Endodermal cell (in vitro differentiated cells): ENCODE results near the gene LRCH1. TPM values are rescaled to one million over a fixed set of nuclear protein-coding genes. Genes with fewer than 3 reads are reported as not detected.

ENCODE experiments used
- DNase-seq: peaks from one replicate; pipeline ENCODE4 v3.0.0-alpha.2; 2017
- H3K27ac ChIP-seq: 2 replicates; pipeline ENCODE4 v1.5.1; 2013; ENCODE audit warnings: mild to moderate bottlenecking, low read depth, low read length, moderate library complexity
- H3K27me3 ChIP-seq: 2 replicates; pipeline ENCODE4 v1.6.1; 2013; ENCODE audit warnings: mild to moderate bottlenecking, low read length, moderate library complexity; ENCODE audit not compliant: insufficient read depth, control insufficient read depth, poor library complexity, severe bottlenecking
- H3K36me3 ChIP-seq: 2 replicates; pipeline ENCODE4 v1.7.0; 2013; ENCODE audit warnings: mild to moderate bottlenecking, low read length, moderate library complexity; ENCODE audit not compliant: control insufficient read depth, insufficient read depth
- H3K4me1 ChIP-seq: one replicate; pipeline ENCODE4 v1.7.0; 2013; ENCODE audit warnings: low read length; ENCODE audit not compliant: control insufficient read depth, insufficient read depth
- H3K4me3 ChIP-seq: 2 replicates; pipeline ENCODE4 v1.5.1; 2013; ENCODE audit warnings: mild to moderate bottlenecking, low read length, moderate library complexity
- H3K9ac ChIP-seq: 2 replicates; pipeline ENCODE4 v1.6.1; 2013; ENCODE audit warnings: mild to moderate bottlenecking, low read length, moderate library complexity; ENCODE audit not compliant: poor library complexity, severe bottlenecking; ENCODE audit errors: extremely low read depth
- H3K9me3 ChIP-seq: 2 replicates; pipeline ENCODE4 v1.6.1; 2013; ENCODE audit warnings: mild to moderate bottlenecking, low read length, moderate library complexity; ENCODE audit not compliant: control insufficient read depth
- H3K27ac Mint-ChIP-seq: 2 replicates; pipeline ENCODE4 v1.8.0; 2020; ENCODE audit warnings: mixed read lengths
- H3K27me3 Mint-ChIP-seq: 2 replicates; pipeline ENCODE4 v1.8.0; 2021; ENCODE audit warnings: mild to moderate bottlenecking, mixed read lengths; ENCODE audit not compliant: insufficient read depth
- H3K36me3 Mint-ChIP-seq: 2 replicates; pipeline ENCODE4 v1.8.0; 2020; ENCODE audit warnings: low read depth, mixed read lengths
- H3K4me1 Mint-ChIP-seq: 2 replicates; pipeline ENCODE4 v1.8.0; 2020; ENCODE audit warnings: mixed read lengths
- H3K4me3 Mint-ChIP-seq: 2 replicates; pipeline ENCODE4 v1.8.0; 2020; ENCODE audit warnings: mild to moderate bottlenecking, moderate library complexity, mixed read lengths
- H3K9me3 Mint-ChIP-seq: 2 replicates; pipeline ENCODE4 v1.8.0; 2020; ENCODE audit warnings: mild to moderate bottlenecking, mixed read lengths
- CTCF ChIP-seq: fragments of 200-600 bp; sonication (generic); conservative IDR thresholded peaks from 2 replicates; pipeline ENCODE4 v1.5.0; 2021; ENCODE audit warnings: antibody characterized with exemption, mild to moderate bottlenecking
- WGBS, 2 experiments: methylation state at CpG; one replicate each; pipeline versions ENCODE4 v1.1.5 to v1.1.7; 2013; ENCODE audit warnings: missing lambda C conversion rate in 2 of 2, mixed read lengths in 1 of 2; ENCODE audit not compliant: insufficient coverage in 1 of 2, insufficient read length in 1 of 2; 5-methylcytosine and 5-hydroxymethylcytosine counted together
- total RNA-seq, 2 donors: library from RNA; stranded (reverse); fragmentation: NEBNext Ultra II Directional in 1 of 2; extraction: Animal tissue kit (Norgen Biotek cat#: 25700) in 1 of 2; gene quantifications; 2 replicates in 1 of 2; 3 replicates in 1 of 2; pipeline ENCODE4 v1.2.1, GENCODE V29; 2021

Gene LRCH1
- total RNA-seq, 2 donors from 2014 or later: 8.1 to 11.8 TPM

GRCh38 chr13:46559272-46559805 is 6.4 kb downstream of the LRCH1 start:
- H3K4me1 ChIP-seq: peaks cover 2% of the 10 kb centered on the region
- no peaks in the 10 kb centered on the region for H3K9me3 Mint-ChIP-seq
- TF ChIP-seq CTCF: no peak
- H3K4me3 Mint-ChIP-seq: no peak overlapping the region
- H3K27me3 Mint-ChIP-seq: peaks cover 12% of the 10 kb centered on the region
- no peak overlapping the region for H3K4me3 ChIP-seq
- no peak for DNase-seq
- WGBS, 2 experiments: 80 to 98% methylated on average over 1 to 2 of the region's 2 CpGs
- no peak overlapping the region for H3K27ac Mint-ChIP-seq
- H3K27me3 ChIP-seq: peaks cover 11% of the 10 kb centered on the region
- no peaks in the 10 kb centered on the region for H3K36me3 ChIP-seq
- no peaks in the 10 kb centered on the region for H3K36me3 Mint-ChIP-seq
- H3K27ac ChIP-seq: no peak overlapping the region
- H3K9ac ChIP-seq: no peak overlapping the region
- H3K4me1 Mint-ChIP-seq: peaks cover 9% of the 10 kb centered on the region
- H3K9me3 ChIP-seq: no peaks in the 10 kb centered on the region

GRCh38 chr13:46560778-46561177 is 7.8 kb downstream of the LRCH1 start:
- Histone ChIP-seq H3K27me3 (no peaks in the 10 kb centered on the region), H3K4me3 (no peak overlapping the region), H3K27ac (no peak overlapping the region), H3K9ac (no peak overlapping the region), H3K9me3 (no peaks in the 10 kb centered on the region), H3K36me3 (no peaks in the 10 kb centered on the region), H3K4me1 (no peaks in the 10 kb centered on the region)
- no peak for DNase-seq
- H3K4me1 Mint-ChIP-seq: no peaks in the 10 kb centered on the region
- H3K4me3 Mint-ChIP-seq: no peak overlapping the region
- no peaks in the 10 kb centered on the region for H3K27me3 Mint-ChIP-seq
- H3K9me3 Mint-ChIP-seq: no peaks in the 10 kb centered on the region
- no peak for TF ChIP-seq CTCF
- no peak overlapping the region for H3K27ac Mint-ChIP-seq
- H3K36me3 Mint-ChIP-seq: no peaks in the 10 kb centered on the region

GRCh38 chr13:46561286-46561685 is 8.3 kb downstream of the LRCH1 start:
- Mint-ChIP-seq H3K27me3 (no peaks in the 10 kb centered on the region), H3K27ac (no peak overlapping the region), H3K9me3 (no peaks in the 10 kb centered on the region), H3K36me3 (no peaks in the 10 kb centered on the region), H3K4me3 (no peak overlapping the region), H3K4me1 (no peaks in the 10 kb centered on the region)
- 91 to 97% methylated on average over 2 of the region's 2 CpGs for WGBS, 2 experiments
- no peaks in the 10 kb centered on the region for H3K36me3 ChIP-seq
- no peaks in the 10 kb centered on the region for H3K27me3 ChIP-seq
- no peaks in the 10 kb centered on the region for H3K4me1 ChIP-seq
- no peak for TF ChIP-seq CTCF
- no peak overlapping the region for H3K27ac ChIP-seq
- DNase-seq: no peak
- no peaks in the 10 kb centered on the region for H3K9me3 ChIP-seq
- no peak overlapping the region for H3K4me3 ChIP-seq
- H3K9ac ChIP-seq: no peak overlapping the region
